HK-2 (cell line): ENCODE data around the gene POLR3E.

Source experiments
- DNase-seq: peaks from one replicate; pipeline ENCODE4 v3.0.0-alpha.2; 2018; ENCODE audit not compliant: unreplicated experiment

Gene POLR3E

GRCh38 chr16:22297114-22297870 lies at the start of gene POLR3E:
POLR3E (plus strand) TSS chr16:22297409; CDS start chr16:22302969, 5,560 bp downstream.
- DNase-seq, result peak; percentile 98

DNA sequence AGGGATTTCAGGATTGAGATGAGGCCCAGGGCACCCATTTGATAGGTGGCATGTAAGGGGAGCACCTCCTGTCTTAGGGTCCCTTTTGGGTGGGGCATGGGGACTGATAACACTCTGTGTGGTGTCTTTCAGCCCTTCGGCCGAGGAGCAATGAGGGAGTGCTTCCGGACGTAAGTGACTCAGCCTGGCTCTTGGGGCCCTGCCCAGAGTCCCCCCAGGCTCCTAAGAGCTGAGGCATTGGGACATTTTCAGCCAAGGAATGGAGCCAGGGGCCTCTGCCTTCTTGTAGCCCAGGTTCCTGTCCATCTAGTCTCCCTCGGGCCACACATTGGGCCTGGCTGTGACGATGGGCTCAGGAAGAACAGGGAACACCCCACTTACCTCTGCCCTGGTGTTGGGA lies 46.7 kb upstream of the POLR3E start:
- no peak for DNase-seq

- no peak for DNase-seq
Observed at GRCh38 chr16:22252317-22252716, 44.9 kb upstream of the POLR3E start.

DNA sequence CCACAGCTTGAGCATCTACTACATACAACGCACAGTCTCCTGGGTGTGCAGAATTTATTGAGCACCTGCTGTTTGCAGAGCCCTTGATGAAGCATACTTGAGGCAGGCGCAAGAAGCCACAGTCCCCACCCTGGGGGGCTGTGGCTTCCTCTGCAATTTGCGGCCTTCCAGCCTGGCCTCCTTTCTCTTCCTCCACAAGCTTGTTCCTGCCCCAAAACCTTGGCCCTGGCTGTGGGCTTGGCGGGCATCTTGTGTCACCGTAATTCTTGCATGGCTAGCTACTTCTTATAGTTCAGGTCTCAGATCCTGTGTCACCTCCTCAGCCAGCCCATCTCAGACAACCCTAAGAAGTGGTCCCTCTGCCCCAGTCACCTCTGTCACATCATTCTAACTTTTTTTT lies 43.9 kb upstream of the POLR3E start:
- DNase-seq, result no peak

GRCh38 chr16:22255335-22255734 lies 41.9 kb upstream of the POLR3E start:
- DNase-seq, result no peak

DNA sequence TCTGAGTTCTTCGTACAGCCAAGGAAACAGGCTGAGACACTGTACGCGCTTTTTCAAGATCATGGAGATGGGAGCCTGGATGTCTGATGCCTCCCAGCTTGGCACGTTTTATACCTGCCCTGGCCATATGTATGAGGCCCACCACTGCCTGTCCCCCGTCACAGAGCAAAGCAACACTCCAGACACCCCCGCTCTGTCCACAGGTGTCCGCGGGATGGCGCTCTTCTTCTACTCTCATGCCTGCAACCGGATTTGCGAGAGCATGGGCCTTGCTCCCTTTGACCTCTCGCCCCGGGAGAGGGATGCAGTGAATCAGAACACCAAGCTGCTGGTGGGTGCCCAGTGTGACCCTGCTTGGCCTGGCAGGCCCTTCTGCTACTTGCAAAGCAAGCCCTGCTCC lies 39.8 kb upstream of the POLR3E start:
- DNase-seq, result no peak

DNA sequence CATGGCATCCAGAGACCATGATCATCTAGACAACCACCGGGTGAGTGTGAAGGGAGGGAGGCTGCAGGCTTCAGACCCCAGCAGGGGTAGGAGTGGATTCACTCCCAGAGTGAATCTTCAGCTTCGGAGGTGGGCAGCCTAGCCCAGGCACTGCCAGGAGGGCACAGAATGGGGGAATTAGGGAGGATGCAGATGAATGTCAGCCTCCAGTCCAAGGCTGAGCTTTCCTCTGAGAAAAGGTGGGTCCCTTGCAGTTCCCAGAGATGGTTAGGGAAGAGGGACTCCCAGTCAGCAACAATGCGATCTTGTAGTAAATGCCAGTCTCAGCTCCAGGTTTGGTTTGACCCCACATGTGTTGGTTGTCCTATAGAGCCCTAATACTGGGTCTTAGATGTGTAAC lies 36.7 kb upstream of the POLR3E start:
- DNase-seq, result no peak

DNA sequence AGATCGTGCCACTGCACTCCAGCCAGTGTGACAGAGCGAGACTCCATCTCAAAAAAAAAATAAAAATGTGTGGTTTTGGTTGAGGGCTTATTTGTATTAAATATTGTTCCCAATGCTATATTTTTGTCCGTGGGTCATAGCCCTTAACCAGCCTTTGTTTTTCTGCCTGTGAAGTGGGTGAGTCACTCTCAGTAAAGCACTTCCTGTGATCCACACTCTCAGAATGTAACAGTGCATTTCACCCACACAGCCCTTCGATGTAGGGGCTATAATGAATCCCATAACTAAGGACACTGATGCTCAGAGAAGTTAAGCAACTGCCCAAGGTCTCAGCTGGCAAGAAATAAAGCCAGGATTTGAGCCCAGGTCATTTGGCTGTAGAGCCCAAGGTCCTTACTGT lies 34.7 kb upstream of the POLR3E start:
- DNase-seq, result peak; percentile 7

DNA sequence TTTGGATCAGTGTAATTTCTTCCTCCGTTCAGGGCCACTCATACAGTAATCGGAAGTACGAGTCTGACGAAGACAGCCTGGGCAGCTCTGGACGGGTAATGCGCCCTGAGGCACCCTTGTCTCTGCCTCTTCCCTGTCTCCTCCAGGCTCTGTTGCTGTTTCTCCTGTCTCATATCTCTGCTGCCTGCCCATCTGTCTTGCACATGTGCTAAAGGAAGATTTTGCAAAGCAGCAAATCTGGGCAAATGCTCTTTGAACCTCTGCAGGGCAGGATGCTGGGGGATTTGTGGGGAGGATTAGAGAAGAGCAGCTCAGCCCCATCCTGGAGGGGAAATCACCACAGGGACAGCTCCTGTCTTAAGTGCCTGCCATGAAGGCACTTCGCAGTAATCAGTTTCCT lies 32.4 kb upstream of the POLR3E start:
- DNase-seq, result no peak

- DNase-seq, result no peak
Observed at GRCh38 chr16:22265351-22265750, 31.9 kb upstream of the POLR3E start.

DNA sequence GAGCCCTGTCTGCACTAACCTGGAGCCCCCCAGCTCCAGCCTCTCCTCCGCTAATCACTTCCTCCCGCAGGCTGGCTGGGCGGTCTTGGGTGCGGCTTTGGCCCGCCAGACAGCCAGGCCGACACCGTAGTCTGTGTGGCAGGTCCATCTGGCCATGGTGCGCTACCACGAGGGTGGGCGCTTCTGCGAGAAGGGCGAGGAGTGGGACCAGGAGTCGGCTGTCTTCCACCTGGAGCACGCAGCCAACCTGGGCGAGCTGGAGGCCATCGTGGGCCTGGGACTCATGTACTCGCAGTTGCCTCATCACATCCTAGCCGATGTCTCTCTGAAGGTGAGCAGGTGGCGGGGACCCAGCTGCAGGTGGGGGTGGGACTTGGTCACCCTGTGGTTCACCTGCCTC lies 30.7 kb upstream of the POLR3E start:
- DNase-seq, result no peak

- no peak for DNase-seq
Observed at GRCh38 chr16:22267764-22268163, 29.4 kb upstream of the POLR3E start.

DNA sequence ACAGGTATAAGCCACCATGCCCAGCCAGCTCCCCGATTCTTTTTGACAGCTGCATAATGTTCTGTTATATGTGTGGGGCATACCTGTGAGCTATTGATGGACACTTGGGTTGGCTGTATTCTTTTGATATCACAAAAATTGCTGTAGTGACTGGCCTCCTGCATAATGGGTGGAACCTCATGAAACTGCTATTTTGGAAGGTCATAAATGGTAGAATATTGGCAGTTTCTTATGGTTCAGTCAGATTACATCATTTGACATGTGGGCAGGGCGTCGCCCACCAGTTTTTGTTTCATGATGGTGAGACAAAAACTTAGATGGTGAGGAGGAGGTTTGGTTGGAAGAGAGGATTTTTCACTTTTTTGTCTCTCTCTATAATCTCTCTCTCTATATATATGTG lies 26.7 kb upstream of the POLR3E start:
- no peak for DNase-seq

- no peak for DNase-seq
Observed at GRCh38 chr16:22272870-22273650, 24.1 kb upstream of the POLR3E start.

DNA sequence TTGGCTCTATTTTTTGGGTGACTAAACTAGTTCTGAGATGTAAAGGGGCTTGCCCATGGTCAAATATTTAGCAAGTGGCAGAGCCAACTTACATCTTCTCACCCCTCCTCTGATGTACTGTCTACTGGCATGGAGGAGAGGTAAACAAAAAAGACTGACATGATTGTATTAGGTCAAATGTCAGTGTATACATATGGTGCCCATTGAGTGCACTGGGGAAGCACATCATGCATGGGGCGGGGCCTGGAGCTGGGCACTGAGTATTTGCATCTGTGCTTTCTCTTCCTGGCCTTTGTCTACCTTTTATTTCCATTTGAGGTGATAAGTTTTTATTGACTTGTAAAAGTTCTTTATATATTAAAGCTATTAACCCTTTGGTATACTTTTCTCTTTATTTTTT lies 22.3 kb upstream of the POLR3E start:
- no peak for DNase-seq

DNA sequence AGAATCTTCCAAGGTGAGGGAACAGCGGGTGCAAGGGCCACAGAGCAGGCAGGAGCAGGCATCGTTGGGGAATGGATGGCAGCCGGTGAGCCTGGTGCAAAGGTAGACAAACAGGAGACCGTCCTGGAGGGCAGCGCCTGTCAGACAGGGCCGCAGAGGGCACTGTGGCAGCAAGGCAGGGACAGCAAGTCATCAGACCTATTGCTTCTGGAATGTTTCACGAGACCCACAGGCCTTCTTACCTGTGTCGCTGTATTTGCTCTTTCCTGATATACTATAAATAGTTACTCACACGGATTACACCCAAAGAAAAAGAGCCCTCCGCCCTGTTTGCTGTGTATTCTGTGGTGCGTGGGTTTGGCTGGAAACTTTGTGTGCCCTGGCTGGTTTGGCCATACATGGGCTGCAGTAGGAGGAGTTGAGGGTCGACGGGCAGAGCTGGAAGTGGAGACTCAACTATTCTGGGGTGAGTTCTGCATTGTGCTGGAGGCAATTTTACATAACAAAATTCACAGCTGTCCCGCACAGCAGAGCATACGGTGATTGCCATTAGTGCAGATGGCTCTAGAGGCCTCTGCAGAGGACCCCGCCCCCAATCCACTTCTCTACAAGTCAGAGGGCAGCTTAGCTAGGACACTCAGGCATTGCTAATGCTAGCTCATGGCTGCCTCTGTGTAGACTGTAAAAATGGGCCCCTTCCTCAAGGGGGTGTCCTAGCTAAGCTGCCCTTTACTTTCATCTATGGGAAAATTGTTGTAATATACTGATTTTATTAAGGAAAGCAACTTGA lies 18.6 kb upstream of the POLR3E start:
- DNase-seq, result no peak

- DNase-seq, result no peak
Observed at GRCh38 chr16:22282254-22282892, 14.8 kb upstream of the POLR3E start.

GRCh38 chr16:22284637-22285036 lies 12.6 kb upstream of the POLR3E start:
- DNase-seq, result no peak

DNA sequence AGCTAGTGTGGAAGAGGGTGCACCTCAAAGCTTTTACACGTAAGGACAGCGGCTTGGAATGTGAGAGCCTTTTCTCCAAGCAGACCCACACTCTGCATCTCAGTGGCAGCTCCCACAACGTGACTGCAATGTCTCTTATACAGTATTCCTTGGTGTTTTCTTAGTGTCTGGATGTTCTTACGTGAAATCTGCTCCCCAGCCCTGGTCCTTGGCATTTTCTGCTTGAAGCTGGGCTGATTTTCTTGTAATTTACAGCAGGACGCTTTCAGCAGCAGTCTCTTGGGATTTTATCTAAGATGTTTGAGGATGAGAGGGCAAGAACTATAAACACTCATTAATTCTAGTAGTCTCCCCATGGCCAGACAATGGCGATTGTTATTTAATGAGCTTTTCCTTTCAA lies 12.1 kb upstream of the POLR3E start:
- no peak for DNase-seq

GRCh38 chr16:22291020-22291419 lies 6.2 kb upstream of the POLR3E start:
- no peak for DNase-seq

- DNase-seq, result no peak
Observed at GRCh38 chr16:22291860-22292318, 5.3 kb upstream of the POLR3E start.

DNA sequence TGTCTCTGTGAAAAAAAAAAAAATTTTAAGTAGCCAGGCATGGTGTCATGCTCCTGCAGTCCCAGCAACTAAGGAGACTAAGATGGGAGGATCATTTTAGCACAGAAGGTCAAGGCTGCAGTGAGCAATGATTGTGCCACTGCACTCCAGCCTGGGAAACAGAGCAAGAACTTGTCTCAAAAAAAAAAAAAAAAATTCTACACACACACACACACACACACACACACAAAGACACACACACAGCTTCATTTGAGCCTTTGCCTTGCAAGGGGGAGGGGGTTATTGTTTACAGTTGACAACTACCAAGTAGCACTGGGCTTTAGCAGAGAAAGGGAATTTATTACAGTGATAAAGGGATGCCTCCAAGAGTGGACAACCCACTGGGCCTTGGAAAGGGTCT lies 4.9 kb upstream of the POLR3E start:
- no peak for DNase-seq
